ENCODE measurements around the gene OLFML1.

The OLFML1 gene

DNA sequence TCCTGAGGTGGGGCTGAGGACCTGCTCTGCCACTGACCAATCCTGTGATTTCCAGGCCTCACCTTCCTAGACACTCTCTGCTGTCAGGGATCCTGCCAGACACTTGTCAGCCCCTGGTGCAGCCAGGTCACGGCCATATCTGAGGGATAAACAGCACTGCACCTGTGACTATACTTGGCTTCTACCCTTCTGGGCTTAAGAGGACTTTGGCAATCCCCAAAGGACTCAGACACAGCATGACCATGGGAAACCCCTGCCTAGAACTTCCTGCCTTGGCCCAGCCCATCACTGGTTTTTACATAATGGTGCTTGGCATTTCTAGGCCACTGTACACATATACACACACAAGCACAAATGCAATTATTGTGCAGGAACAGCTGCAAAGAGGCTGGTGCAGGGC is 11.6 kb upstream of the OLFML1 start:
- DNase-seq (ENCODE audit: low read depth in 2 of 3, low spot score in 2 of 3): no peak

DNA sequence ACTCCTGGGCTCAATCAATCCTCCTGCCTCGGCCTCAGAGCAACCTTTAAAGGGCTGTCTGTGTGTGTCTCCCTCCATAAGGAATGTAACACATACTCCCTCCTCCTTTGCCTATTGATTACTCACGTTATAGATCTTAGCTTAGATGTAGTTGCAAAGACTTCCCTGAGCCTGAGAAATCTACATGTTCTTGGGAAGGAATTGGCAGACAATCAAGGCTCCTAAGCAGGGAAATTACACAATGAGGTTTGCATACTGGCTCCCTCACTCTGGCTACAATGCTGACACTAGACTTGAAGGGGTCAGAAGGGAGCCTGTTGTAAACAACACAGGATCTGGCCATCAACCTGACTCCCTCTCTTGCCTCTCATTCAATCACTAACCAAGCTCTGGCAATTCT is 5.2 kb upstream of the OLFML1 start:
- DNase-seq (ENCODE audit: low read depth in 2 of 3, low spot score in 2 of 3): no peak

DNA sequence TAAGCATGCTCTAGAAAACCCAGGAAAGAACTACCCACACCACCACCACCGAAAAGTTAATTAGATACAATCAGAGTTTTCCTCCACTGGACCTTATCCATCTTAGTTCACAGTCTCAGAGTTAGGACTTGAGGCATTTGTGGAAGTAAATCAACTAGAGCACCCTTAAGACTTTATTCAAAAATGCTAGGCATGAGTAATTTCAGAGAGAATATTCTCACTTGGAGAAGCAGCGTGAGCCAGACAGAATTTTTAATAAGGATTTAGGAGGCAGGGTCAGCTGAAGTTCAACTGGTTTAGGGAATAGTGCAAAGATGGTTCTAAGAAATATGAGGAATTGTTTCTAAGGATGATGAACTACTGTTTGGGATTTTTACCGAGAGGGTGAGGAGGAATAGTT is 1.2 kb upstream of the OLFML1 start:
- DNase-seq (ENCODE audit: low read depth in 2 of 3, low spot score in 2 of 3): no peak

DNA sequence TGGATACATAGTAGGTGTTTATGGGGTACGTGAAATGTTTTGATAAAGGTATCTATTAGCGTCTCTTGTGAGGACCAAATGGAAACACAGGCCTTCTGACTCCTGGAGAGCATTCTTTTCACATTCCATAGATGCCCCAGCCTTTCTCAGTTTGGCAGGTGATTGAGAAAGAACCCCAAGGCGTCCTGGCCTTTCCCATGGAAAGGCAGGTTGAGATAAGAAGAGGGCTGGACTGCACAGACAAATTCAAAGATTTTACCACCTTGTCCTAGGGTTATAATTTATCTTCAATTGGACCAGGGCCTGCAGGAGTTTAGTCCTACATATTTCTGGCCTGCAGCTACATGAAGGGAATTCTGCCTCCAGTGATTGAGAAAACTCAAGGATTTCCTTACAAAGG is 661 bp upstream of the OLFML1 start:
- no peak for DNase-seq (ENCODE audit: low read depth in 2 of 3, low spot score in 2 of 3)

DNA sequence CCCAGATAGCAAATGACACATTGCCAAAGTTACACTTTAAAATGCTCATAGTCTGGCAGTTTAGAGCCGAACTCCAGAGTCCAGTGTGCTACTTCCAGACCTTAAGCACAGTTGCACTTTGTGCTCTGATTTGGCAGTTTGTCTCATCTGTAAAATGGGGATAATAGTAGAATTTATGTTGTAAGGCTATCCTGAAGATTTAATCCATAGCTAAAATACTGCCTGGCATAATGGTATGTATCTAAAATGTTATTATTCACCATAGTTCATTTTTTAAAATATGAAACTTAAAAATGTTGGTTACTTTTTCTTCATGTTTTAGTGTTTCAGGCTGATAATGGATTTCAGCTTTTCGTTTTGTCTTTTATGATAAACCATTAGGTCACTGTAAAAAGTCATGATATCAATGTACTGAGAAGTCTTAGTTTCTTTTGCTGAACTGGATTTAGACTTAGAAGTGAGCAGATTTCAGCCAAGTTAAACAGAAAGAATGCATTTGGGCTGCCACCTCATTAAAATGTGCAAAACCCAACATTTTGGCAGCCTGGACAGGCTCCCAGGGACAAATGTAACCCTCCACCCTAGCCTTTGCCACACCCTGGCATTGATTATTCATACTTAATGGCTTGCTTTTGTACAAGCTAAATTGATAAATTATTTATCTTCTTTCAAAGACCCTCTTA is 933 bp downstream of the OLFML1 start:
- no peak for DNase-seq (ENCODE audit: low read depth in 2 of 3, low spot score in 2 of 3)

DNA sequence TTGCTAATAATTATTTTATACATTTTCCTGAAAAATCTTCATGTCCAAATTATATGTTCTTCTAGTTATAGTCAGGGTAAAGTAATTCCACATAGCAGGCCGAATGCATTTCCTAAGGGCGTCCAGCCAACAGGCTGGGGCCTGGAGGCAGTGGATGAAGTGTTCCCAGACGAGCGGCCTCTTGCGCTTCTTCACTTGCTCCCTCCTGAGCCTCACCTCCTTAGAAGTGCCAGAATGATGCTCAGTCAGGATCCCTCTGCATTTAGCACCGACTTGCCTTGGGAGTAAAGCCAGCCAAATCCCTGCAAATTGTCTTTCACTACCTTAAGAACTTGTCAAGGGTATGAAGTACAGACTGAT is 1.5 kb downstream of the OLFML1 start:
- DNase-seq (ENCODE audit: low read depth in 2 of 3, low spot score in 2 of 3): no peak

DNA sequence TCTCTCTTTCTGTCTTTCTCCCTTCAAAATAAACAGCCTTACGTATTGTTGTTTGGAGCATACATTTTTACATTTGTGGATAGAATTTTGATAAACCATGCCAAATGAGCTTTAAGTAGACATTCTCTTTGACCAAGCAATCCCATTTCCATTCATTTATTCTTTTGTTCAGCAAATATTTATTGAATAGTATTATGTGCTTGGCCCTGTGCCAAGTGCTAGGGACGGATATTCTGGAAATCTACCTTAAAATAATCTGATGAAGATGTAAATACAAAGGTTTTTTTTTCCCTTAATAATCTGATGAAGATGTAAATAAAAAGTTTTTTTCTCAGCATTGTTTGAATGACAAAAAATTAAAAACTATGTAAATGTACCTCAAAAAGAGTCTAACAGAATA is 2.1 kb downstream of the OLFML1 start:
- no peak for DNase-seq (ENCODE audit: low read depth in 2 of 3, low spot score in 2 of 3)

DNA sequence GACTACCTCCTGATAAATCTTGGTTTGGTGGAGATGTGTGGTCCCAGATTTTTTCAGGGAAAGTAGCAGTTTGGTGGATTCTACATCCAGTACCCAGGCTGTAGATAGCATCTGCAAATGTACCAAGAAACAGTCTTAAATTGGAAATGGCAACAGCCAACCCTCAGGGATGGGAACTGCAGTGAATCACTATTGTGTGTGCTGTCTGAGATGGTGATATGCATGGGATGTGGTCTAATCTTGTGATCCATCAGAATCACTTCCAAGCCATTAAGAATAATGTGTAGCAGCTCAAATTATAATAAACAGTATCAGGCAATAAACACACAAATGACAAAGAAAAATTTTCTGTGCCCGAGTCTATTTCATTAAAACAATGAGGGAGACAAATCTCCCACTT is 3.4 kb downstream of the OLFML1 start:
- no peak for DNase-seq (ENCODE audit: low read depth in 2 of 3, low spot score in 2 of 3)

DNA sequence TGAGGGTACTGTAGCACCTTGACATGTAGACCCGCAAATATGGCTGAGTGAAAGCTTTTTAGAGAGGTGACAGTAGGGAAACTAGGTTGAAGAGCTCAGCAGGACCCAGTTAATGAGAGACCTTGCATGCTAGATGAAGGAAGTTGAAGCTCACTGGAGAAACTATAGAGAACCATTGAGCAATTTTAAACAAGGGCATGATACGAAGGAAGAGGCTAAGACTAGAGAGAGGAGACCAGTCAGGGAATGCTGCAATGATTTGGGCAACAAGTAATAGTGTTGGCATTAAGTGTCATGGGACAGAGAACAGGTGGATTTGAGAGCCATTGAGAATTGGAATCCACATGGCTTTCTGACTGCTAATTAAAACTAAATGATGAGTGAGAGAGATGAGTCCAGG is 4.1 kb downstream of the OLFML1 start:
- DNase-seq (ENCODE audit: low read depth in 2 of 3, low spot score in 2 of 3): no peak

DNA sequence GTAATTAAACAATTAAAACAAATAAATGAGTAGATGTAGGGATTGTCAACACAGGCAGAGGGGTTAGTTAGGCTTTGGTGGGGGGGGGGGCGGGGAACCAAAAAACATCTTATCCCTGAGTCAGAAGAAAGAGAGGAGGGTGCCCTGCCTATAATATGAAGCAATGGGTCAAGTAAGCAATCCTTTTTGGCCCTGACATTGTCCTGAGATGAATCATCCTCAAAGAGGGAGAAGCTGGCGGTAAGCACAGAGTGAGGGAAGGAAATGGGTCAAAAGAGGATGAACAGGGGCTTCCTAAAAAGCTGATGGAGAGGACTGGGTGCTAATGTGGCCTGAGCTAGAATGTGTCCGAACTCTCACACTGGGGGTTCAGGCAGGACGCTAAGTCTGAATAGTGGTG is 4.7 kb downstream of the OLFML1 start:
- no peak for DNase-seq (ENCODE audit: low read depth in 2 of 3, low spot score in 2 of 3)

DNA sequence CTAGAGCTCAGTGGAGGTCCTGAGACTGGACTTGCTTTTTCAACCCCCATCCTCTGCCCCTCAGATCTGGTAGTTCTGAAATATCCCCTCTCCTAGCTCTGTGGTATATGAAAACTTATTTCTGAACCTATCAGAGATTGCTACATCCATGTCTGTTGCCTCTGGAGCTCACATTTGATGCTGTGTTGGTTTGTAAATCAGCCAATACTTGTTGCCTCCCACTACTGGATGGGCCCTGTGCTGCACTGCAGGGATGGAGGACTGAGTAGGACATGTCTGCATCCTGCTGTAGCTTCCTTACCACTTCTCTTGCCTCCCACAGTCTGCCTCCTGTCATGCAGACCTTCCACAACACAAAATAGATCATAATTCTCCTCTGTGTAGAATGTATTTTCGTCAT is 5.2 kb downstream of the OLFML1 start:
- DNase-seq (ENCODE audit: low read depth in 2 of 3, low spot score in 2 of 3): no peak

DNA sequence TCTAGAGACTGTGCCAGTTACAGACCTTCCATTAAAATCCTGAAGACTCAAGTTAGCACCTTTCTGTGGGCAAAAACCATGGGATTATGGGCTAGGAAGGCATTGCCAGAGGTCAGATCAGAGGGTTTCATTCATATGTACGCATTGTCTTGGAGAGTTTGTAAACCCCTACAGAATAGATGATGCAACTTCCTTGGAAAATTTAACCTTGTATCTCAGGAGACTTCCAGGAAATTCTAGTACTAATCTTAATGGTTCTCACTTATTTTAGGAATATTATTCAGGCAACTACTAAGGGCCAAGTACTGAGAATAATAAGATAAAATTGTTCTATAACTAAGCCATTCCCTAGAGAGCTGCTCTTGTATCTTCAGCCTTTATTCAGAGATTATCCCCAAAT is 6.9 kb downstream of the OLFML1 start:
- no peak for DNase-seq (ENCODE audit: low read depth in 2 of 3, low spot score in 2 of 3)

DNA sequence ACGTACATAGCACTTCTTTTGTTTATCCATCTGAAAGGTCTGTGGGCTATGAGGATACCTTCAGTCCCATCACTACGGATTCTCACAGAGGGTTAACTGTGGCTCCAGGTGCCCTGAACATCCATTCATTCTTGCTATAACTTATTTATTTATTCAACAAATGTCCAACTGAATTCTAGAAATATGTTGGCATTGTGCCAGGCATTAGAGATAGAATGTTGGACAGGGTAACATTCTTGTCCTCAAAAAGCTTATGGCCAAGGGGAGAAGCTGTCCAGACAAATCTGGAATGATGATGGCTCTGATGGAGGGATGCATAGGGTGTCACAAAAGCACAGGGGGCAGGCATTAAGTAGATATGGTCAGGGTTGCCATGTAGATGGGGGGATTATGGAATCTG is 8.4 kb downstream of the OLFML1 start:
- no peak for DNase-seq (ENCODE audit: low read depth in 2 of 3, low spot score in 2 of 3)

DNA sequence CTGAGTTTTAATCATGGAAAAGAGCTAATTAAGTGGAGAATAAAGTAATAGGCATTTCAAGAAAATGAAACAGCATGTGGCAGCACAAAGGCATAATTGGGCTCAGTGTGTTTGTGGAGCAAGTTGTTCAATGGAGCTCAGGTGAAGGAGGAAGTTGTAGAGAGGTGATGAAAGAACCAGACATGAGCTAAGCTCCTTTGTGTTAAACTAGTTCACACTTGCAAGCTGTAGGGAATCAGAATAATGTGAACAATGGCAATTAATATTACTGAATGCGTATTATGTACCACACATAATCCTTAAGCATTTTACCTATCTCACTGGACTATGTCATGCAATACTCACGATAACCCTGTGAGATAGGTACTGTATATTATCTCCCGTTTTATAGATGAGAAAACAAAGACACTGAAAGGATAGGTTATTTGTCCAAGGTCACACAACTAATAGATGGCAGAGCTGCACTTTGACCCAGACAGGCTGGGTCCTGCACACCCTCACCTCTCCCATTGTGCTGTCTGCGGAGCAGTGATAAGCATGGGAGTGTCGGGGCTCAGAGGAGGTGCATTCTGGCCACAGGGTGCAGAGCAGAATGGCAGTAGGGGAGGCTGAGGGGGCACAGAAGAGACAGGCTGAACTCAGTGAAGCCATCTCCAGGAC is 8.9 kb downstream of the OLFML1 start:
- DNase-seq (ENCODE audit: low read depth in 2 of 3, low spot score in 2 of 3): no peak

DNA sequence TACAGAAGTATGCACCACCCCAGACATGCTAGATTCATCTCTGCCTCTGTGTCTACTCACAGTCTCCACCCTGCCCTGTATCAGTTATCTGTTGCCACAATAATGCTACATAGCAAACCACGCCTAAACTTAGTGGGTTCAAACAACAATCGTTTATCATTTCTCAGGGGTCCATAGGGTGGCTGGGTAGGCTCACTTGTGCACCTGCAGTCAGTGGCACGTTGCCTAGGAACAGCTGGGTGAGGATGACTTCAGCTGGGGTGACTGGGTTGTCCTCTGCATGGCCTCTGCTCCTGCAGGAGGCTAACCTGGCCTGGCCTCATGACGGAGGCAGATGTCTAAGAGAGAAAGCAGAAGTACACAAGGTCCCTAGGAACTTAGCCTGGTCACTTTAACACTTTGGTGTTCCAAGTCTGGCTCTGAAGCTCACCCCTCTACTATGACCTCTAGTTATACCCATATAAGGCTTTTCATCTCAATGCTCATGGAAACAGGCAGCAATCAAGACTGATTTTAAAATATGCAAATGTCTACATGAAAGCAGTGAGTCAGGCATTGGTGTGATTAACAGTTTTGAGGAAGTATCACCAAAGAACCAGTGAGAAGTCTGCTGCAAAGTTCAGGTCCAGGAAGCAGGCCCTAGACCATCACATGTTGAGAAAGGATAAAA is 10.7 kb downstream of the OLFML1 start:
- DNase-seq (ENCODE audit: low read depth in 2 of 3, low spot score in 2 of 3): no peak

DNA sequence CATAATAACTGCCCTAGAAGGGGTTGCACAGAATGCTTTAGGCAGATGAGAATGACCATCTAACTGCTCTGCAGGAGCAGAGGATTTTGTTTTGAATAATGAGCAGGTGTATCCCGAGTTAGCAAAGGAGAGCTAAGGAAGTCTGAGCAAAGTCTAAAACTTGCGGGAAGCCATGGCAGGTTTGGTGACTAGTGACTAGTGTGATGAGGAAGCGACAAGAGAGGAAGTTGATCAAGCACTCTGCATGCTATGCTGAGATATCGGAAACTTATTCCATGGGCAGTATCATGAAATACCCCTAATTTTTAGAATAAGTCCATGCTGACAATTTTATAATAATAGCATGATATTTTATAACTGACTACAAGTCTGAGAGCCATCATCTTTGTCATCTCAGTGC is 12.9 kb downstream of the OLFML1 start:
- DNase-seq (ENCODE audit: low read depth in 2 of 3, low spot score in 2 of 3): no peak

DNA sequence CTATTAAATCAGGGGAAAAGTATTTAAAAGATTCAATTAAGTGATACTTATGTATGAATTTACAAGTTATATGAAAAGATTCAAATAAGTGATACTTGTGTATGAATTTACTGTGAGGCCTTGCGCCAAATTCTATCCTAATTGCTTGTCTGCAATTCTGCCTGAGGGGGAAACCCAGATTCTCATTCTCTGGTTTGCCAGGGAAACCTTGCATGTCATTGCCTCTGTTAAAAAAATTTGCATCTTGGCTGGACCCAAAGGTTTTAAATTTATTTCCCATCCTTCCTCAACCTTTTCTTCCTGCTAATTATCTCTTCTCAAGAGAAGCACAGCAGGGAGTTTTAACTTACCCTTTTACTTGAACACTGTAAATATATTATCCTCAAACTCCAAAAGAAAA is 13.8 kb downstream of the OLFML1 start:
- DNase-seq (ENCODE audit: low read depth in 2 of 3, low spot score in 2 of 3): no peak

DNA sequence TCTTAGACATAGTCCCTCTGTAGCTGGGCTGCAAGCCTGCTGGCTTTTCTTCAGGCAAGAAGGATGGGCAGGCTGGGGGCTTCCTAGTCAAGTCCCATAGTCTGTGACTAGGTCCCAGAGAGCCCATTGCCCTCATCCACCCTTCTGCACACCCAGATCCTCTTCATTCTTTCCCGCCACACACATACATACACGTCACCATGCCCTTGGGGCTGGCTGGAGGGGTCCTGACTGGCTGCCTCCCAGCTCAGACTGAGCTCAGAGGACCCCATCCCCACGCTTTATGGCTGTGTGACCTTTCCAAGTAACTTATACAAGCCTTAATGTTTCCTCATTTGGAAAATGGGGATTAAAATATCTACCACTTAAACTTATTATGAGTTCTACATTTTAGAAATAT is 14.9 kb downstream of the OLFML1 start:
- DNase-seq (ENCODE audit: low read depth in 2 of 3, low spot score in 2 of 3): no peak

DNA sequence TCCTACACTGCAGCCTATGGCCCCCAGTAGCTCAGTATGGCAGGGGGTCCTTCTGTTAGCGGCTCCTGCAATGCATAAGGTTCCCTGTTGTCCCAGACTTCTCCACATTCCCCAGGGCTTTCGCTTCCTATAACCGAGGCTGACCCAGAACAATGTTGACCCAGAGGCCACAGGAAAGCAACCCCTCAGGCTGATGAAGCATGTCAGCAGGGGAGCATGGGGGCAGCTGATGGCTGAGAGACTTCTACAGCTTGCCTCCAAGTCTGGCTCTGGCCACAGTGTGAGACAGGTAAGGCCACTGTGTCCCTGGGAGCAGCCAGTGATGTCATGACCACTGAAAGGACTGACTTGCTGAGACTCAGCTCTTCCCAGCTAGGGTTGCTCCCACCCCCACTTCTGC is 15.9 kb downstream of the OLFML1 start:
- DNase-seq (ENCODE audit: low read depth in 2 of 3, low spot score in 2 of 3): no peak

DNA sequence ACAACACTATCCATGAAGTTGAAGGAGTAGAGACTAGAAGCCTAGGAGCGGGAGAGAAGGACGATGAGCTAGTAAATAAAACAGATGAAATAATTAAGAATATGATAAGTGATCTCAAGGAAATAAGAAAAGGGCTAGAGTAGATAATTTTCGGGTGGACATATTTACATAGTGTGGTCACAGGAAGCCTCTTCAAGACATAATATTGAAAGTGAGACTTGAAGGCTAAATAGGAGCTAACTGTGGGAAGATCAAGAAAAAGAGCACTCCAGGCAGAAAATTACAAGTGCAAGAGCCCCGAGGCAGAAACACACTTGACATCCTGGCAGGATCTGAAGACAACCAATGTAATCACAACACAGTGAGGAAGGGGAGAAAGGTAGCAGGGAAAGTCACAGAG is 16.6 kb downstream of the OLFML1 start:
- no peak for DNase-seq (ENCODE audit: low read depth in 2 of 3, low spot score in 2 of 3)

DNA sequence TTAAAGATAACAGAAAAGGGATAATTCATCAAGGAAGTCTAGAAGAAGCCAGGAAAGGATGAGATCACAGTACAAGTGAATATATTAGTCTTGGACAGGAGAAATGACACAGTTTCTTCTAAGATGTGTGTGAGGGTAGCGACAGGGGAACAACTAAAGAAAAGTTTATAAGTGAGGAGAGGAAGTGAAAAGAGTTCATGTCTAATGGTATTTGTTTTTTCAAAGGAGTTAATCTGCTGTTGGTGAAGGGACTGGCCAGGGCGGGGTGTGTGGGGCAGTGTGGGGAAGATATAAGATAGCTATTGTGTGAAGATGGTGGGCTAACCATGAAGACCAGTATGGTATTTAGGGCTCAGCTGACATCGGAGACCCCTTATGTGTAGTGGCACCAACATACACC is 20.9 kb downstream of the OLFML1 start:
- DNase-seq (ENCODE audit: low read depth in 2 of 3, low spot score in 2 of 3): no peak

DNA sequence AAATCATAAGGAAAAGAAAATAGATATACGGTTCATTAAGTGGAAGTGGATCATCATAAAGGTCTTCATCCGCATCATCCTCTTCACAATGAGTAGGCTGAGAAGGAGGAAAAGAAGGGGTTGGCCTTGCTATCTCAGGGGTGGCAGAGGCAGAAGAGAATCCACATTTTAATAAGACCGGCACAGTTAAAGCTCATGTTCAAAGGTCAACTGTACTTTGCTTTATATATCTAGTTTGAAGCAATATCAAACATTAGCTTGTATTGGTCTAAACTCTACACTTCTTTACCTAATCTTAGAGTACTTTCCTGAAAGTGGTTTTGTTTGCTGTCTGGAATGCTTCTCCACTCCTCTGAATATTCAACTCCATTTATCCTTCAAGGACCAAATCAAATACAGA is 22.8 kb downstream of the OLFML1 start:
- DNase-seq (ENCODE audit: low read depth in 2 of 3, low spot score in 2 of 3): no peak

DNA sequence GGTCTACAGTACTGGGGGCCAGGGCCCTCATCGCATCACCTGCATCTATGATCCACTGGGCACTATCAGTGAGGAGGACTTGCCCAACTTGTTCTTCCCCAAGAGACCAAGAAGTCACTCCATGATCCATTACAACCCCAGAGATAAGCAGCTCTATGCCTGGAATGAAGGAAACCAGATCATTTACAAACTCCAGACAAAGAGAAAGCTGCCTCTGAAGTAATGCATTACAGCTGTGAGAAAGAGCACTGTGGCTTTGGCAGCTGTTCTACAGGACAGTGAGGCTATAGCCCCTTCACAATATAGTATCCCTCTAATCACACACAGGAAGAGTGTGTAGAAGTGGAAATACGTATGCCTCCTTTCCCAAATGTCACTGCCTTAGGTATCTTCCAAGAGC is 24.7 kb downstream of the OLFML1 start:
- no peak for DNase-seq (ENCODE audit: low read depth in 2 of 3, low spot score in 2 of 3)

Data from activated CD8-positive, alpha-beta memory T cell treated with anti-CD3 and anti-CD28 coated beads for 48 hours (primary cell).